HCT116 (cell line): ENCODE results near the gene CDX1. TPM values are rescaled to one million over a fixed set of nuclear protein-coding genes. Genes with fewer than 3 reads are reported as not detected.

Experiments
- ATAC-seq: fragments of 200-7000 bp; cut with Tn5 transposase; 2 replicates; pipeline ENCODE4 v1.9.1; 2020; ENCODE audit warnings: mild to moderate bottlenecking, moderate library complexity
- BruUV-seq: library from RNA; stranded (reverse); fragments of 400-500 nt; replicated peaks from 2 replicates; lab custom pipeline; 2021; lab: Mats Ljungman, UMichigan
- CTCF ChIA-PET: fragments of 300-600 bp; sonication (Branson Sonifier 250); formaldehyde crosslinking; loops from one replicate; lab custom pipeline; 2021; ENCODE audit warnings: antibody characterized with exemption; lab: Charles Lee
- POLR2A ChIA-PET: fragments of 300-600, 350-600 bp; sonication (Branson Sonifier 250); formaldehyde crosslinking; loops from one replicate; lab custom pipeline; 2021; ENCODE audit warnings: antibody characterized with exemption; lab: Charles Lee
- RAD21 ChIA-PET, 2 experiments: fragments of 300-600 bp; sonication (Branson Sonifier 250); formaldehyde crosslinking; loops; one replicate each; lab custom pipeline; 2023; ENCODE audit warnings: low total read pairs in 2 of 2; ENCODE audit not compliant: uncharacterized antibody in 2 of 2, unreplicated experiment in 2 of 2, low non-redundant PET in 1 of 2; lab: Charles Lee
- DNase-seq: peaks from one replicate; pipeline ENCODE4 v3.0.0-alpha.2; 2010; ENCODE audit warnings: low read depth, low spot score
- H2AFZ ChIP-seq: fragments of 200-600 bp; shearing (Covaris generic), sonication (generic); 2 replicates; pipeline ENCODE4 v1.6.1; 2017; ENCODE audit warnings: low read depth, mixed run types, mixed read lengths, antibody characterized with exemption, low read length; ENCODE audit not compliant: poor library complexity, severe bottlenecking
- H3K27ac ChIP-seq: 2 replicates; pipeline ENCODE4 v1.5.1; 2012; ENCODE audit warnings: low read depth, low read length
- H3K27me3 ChIP-seq: fragments of 200-600 bp; sonication (generic); 2 replicates; pipeline ENCODE4 v1.6.1; 2016; ENCODE audit warnings: mixed run types, low read length, mixed read lengths; ENCODE audit not compliant: insufficient read depth
- H3K36me3 ChIP-seq, 2 experiments: fragments of 200-500 bp in 1 of 2; fragments of 200-600 bp in 1 of 2; sonication (Bioruptor generic) in 1 of 2; sonication (generic) in 1 of 2; 2 replicates each; pipeline versions ENCODE4 v1.5.1 to v1.6.1; 2014 to 2016; ENCODE audit warnings: low read length in 2 of 2, inconsistent platforms in 1 of 2, mixed read lengths in 1 of 2, mixed run types in 1 of 2; ENCODE audit not compliant: insufficient read depth in 2 of 2, control insufficient read depth in 1 of 2
- H3K4me1 ChIP-seq, 2 experiments: fragments of 200-600 bp in 1 of 2; sonication (generic) in 1 of 2; 2 replicates each; pipeline versions ENCODE4 v1.5.1 to v1.6.1; 2012 to 2017; ENCODE audit warnings: low read length in 2 of 2, inconsistent platforms in 1 of 2, mild to moderate bottlenecking in 1 of 2, mixed read lengths in 1 of 2, mixed run types in 1 of 2, moderate library complexity in 1 of 2; ENCODE audit not compliant: insufficient read depth in 2 of 2, control insufficient read depth in 1 of 2
- H3K4me2 ChIP-seq: fragments of 200-600 bp; sonication (generic); 2 replicates; pipeline ENCODE4 v1.6.1; 2017; ENCODE audit warnings: mixed run types, low read length, mixed read lengths
- H3K4me3 ChIP-seq, 2 experiments: fragments of 200-600 bp in 1 of 2; sonication (generic) in 1 of 2; replicated peaks in 1 of 2; 2 replicates each; pipeline ENCODE4 v1.5.1; 2011 to 2016; ENCODE audit warnings: low read length in 2 of 2, control low read depth in 1 of 2, low read depth in 1 of 2, mild to moderate bottlenecking in 1 of 2, mixed read lengths in 1 of 2, mixed run types in 1 of 2
- H3K79me2 ChIP-seq: fragments of 200-600 bp; sonication (generic); 2 replicates; pipeline ENCODE4 v1.6.1; 2017; ENCODE audit warnings: mild to moderate bottlenecking, mixed run types, low read length, moderate library complexity, mixed read lengths; ENCODE audit not compliant: insufficient read depth
- H3K9ac ChIP-seq: fragments of 200-600 bp; sonication (generic); 2 replicates; pipeline ENCODE4 v1.6.1; 2016; ENCODE audit warnings: low read length, mixed read lengths
- H3K9me2 ChIP-seq: fragments of 200-600 bp; sonication (generic), shearing (Covaris generic); 2 replicates; pipeline ENCODE4 v1.6.1; 2017; ENCODE audit warnings: mixed run types, mild to moderate bottlenecking, moderate library complexity; ENCODE audit not compliant: insufficient read depth
- H3K9me3 ChIP-seq, 2 experiments: fragments of 200-500 bp in 1 of 2; fragments of 200-600 bp in 1 of 2; sonication (Bioruptor generic) in 1 of 2; sonication (generic) in 1 of 2; 2 replicates each; pipeline ENCODE4 v1.6.1; 2014 to 2017; ENCODE audit warnings: low read length in 2 of 2, mixed read lengths in 2 of 2, inconsistent platforms in 1 of 2, low read depth in 1 of 2, mild to moderate bottlenecking in 1 of 2, mixed run types in 1 of 2, moderate library complexity in 1 of 2; ENCODE audit not compliant: control insufficient read depth in 1 of 2, insufficient read depth in 1 of 2
- H4K20me1 ChIP-seq: fragments of 200-600 bp; sonication (generic), shearing (Covaris generic); 2 replicates; pipeline ENCODE4 v1.6.1; 2017; ENCODE audit warnings: mixed run types, mild to moderate bottlenecking, moderate library complexity; ENCODE audit not compliant: insufficient read depth
- CBX3 ChIP-seq: IDR thresholded peaks from 2 replicates; pipeline ENCODE4 v1.6.1; 2012; ENCODE audit warnings: low read depth
- CEBPB ChIP-seq: IDR thresholded peaks from 2 replicates; pipeline ENCODE4 v1.6.1; 2012; ENCODE audit warnings: low read depth
- EGR1 ChIP-seq: IDR thresholded peaks from 2 replicates; pipeline ENCODE4 v1.6.1; 2012; ENCODE audit warnings: low read depth
- ELF1 ChIP-seq: IDR thresholded peaks from 2 replicates; pipeline ENCODE4 v1.6.1; 2012; ENCODE audit warnings: low read depth, borderline replicate concordance
- EZH2 ChIP-seq: fragments of 200-600 bp; sonication (generic); IDR thresholded peaks from 2 replicates; pipeline ENCODE4 v1.6.1; 2017; ENCODE audit warnings: antibody characterized with exemption, mixed run types
- EZH2phosphoT487 ChIP-seq: fragments of 200-600 bp; IDR thresholded peaks from 2 replicates; pipeline ENCODE4 v1.6.1; 2018; ENCODE audit warnings: antibody characterized with exemption, borderline replicate concordance
- FOSL1 ChIP-seq: IDR thresholded peaks from 2 replicates; pipeline ENCODE4 v1.6.1; 2012; ENCODE audit warnings: low read depth
- POLR2A ChIP-seq: IDR thresholded peaks from 2 replicates; pipeline ENCODE4 v1.7.0; 2011; ENCODE audit warnings: borderline replicate concordance; ENCODE audit not compliant: insufficient read depth, insufficient read length; ENCODE audit errors: extremely low read depth
- POLR2AphosphoS5 ChIP-seq: IDR thresholded peaks from 2 replicates; pipeline ENCODE4 v1.6.1; 2011; ENCODE audit warnings: mild to moderate bottlenecking, low read depth, low read length, moderate library complexity
- REST ChIP-seq: IDR thresholded peaks from 2 replicates; pipeline ENCODE4 v1.6.1; 2012; ENCODE audit warnings: low read depth
- SP1 ChIP-seq: IDR thresholded peaks from 2 replicates; pipeline ENCODE4 v1.6.1; 2012; ENCODE audit warnings: low read depth
- SRF ChIP-seq: IDR thresholded peaks from 2 replicates; pipeline ENCODE4 v1.6.1; 2012; ENCODE audit warnings: low read depth
- TCF7L2 ChIP-seq: IDR thresholded peaks from 2 replicates; pipeline ENCODE4 v1.7.0; 2011; ENCODE audit warnings: borderline replicate concordance, inconsistent platforms; ENCODE audit not compliant: insufficient read depth, insufficient read length; ENCODE audit errors: extremely low read depth
- ZBTB33 ChIP-seq: IDR thresholded peaks from 2 replicates; pipeline ENCODE4 v1.6.1; 2011; ENCODE audit warnings: mild to moderate bottlenecking, low read length, moderate library complexity; ENCODE audit not compliant: insufficient replicate concordance; ENCODE audit errors: extremely low read depth
- intact Hi-C: fragments of 100-400 bp; cut with micrococcal nuclease; formaldehyde crosslinking; loops from 2 replicates; pipeline ENCODE4 v1.10.0; 2022
- total RNA-seq: library from RNA; stranded (reverse); gene quantifications from one replicate; pipeline ENCODE4 v1.2.1, GENCODE V29; 2021; ENCODE audit not compliant: unreplicated experiment

The CDX1 gene
- total RNA-seq, 1 experiment from 2014 or later: not detected

GRCh38 chr5:150215979-150216944 is 49.7 kb downstream of the CDX1 start:
- Histone ChIP-seq H3K4me3 (no peak overlapping the region), H3K9ac (no peak overlapping the region), H3K9me3 (no peaks in the 10 kb centered on the region), H2AFZ (no peak overlapping the region), H3K27ac (no peak overlapping the region), H3K9me2 (no peaks in the 10 kb centered on the region), H4K20me1 (no peaks in the 10 kb centered on the region), H3K27me3 (no peaks in the 10 kb centered on the region), H3K79me2 (no peaks in the 10 kb centered on the region), H3K4me1 (0 out of 4 replicates have a peak, but pooled peaks cover 0 to 2% of the 10 kb centered on the region in 2 experiments), H3K4me2 (no peak overlapping the region), H3K36me3 (no peaks in the 10 kb centered on the region)
- ChIA-PET RAD21 (no interaction called here), POLR2A (no interaction called here), CTCF (interaction anchor here (1.4 kb wide), 1 partner anchor 382 kb away, joined by 3 read pairs; no protein-coding TSS in a partner anchor)
- no TSS peak for BruUV-seq
- no peak for DNase-seq
- TF ChIP-seq CBX3: no peak
- TF ChIP-seq REST: no peak
- TF ChIP-seq EGR1: no peak
- TF ChIP-seq SP1: no peak
- TF ChIP-seq ZBTB33: no peak
- TF ChIP-seq FOSL1: no peak
- TF ChIP-seq SRF: no peak
- TF ChIP-seq EZH2phosphoT487: no peak
- TF ChIP-seq CEBPB: no peak
- no peak for TF ChIP-seq POLR2AphosphoS5
- no peak for TF ChIP-seq TCF7L2
- no peak for TF ChIP-seq ELF1
- TF ChIP-seq EZH2: no peak
- TF ChIP-seq POLR2A: no peak
- no peak for ATAC-seq
- intact Hi-C loops: loop anchor here (10.0 kb wide), 2 partner anchors 171 to 211 kb away; partner anchors contain the start of genes HMGXB3 and TIGD6
